Body of pancreas (tissue), 4 donors: Measurements from ENCODE around the gene CACNA2D3.

ENCODE experiments used
- POLR2A ChIP-seq, 3 donors: fragments of 450-650 bp; IDR thresholded peaks; one replicate each; pipeline ENCODE4 v1.6.1; 2016; ENCODE audit warnings: antibody characterized with exemption in 3 of 3, mild to moderate bottlenecking in 2 of 3
- TF ChIP-seq, protein P1 (sequence below), 7 experiments: fragments of 450-650 bp in 4 of 7; fragments of 200-600 bp in 3 of 7; sonication (generic) in 3 of 7; IDR thresholded peaks; one replicate each; pipeline ENCODE4 v1.5.1; 2016 to 2019; ENCODE audit warnings: antibody characterized with exemption in 7 of 7

DNA sequence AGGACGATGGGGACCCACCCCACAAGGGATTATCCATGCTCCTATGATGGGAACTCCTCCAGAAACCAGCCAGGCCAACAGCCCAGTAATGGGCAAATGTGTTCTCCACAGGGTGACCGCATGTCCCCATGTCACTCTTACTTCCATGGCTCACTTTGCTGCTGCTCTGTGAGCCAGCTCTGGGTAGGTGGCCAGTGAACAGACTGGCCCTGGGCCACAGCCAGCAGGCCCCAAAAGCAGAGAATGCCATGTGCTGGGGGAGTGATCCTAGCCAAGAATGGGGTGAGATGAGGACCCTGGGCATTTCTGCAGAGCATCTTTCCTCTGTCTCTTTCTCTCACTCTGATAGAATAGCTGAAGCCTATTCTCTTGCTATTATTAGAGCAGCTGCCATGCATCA lies 414.1 kb downstream of the CACNA2D3 start:
- no peak for TF ChIP-seq POLR2A (IDR thresholded peaks at IDR 0.05)
- TF ChIP-seq, protein P1, sequence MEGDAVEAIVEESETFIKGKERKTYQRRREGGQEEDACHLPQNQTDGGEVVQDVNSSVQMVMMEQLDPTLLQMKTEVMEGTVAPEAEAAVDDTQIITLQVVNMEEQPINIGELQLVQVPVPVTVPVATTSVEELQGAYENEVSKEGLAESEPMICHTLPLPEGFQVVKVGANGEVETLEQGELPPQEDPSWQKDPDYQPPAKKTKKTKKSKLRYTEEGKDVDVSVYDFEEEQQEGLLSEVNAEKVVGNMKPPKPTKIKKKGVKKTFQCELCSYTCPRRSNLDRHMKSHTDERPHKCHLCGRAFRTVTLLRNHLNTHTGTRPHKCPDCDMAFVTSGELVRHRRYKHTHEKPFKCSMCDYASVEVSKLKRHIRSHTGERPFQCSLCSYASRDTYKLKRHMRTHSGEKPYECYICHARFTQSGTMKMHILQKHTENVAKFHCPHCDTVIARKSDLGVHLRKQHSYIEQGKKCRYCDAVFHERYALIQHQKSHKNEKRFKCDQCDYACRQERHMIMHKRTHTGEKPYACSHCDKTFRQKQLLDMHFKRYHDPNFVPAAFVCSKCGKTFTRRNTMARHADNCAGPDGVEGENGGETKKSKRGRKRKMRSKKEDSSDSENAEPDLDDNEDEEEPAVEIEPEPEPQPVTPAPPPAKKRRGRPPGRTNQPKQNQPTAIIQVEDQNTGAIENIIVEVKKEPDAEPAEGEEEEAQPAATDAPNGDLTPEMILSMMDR (IDR thresholded peaks at IDR 0.05): no peak
